Measurements from ENCODE around the gene VDAC1.

- TF ChIP-seq EP300 (IDR thresholded peaks at IDR 0.05): no peak
- TF ChIP-seq CTCF (IDR thresholded peaks at IDR 0.05): no peak
Observed at GRCh38 chr5:133928587-133929393, 76.0 kb downstream of the VDAC1 start.
